HG03060 (cell line): ENCODE measurements around the gene SNAI1.

Experiments
- ATAC-seq: cut with Tn5 transposase; IDR thresholded peaks from one replicate; pipeline ENCODE4 v1.9.1; 2021; ENCODE audit warnings: low read depth, moderate number of reproducible peaks; ENCODE audit not compliant: unreplicated experiment

SNAI1 gene

DNA sequence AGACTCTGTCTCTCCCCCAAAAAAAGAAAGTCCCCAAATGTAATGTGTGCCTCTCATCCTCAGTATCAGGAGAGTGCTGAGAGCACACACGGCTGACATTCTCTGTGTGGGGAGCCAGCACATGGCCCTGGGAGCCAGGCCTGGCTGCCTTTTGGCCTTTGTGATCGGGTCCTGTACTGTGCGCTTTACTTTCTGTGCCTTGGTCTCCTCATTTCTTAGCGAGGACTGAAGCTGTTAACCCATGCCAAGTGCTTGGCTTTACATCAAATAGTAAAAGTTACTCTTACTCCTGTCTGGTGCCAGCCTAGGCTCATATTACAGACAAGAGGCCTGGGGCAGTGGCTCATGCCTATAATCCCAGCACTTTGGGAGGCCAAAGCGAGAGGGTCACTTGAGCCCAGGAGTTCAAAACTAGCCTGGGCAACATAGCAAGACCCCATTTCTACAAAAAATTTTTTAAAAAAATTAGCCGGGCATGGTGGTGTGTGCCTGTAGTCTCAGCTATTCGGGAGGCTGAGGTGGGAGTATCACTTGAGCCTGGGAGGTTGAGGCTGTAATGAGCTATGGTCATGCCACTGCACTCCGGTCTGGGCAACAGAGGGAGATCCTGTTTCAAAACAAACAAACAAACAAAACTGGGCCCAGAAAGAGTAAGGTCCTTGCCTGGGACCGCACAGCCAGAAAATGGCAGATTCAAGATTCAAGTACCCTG is 50.3 kb downstream of the SNAI1 start:
- no peak for ATAC-seq

GRCh38 chr20:50034567-50035180 is 51.9 kb downstream of the SNAI1 start:
- no peak for ATAC-seq

DNA sequence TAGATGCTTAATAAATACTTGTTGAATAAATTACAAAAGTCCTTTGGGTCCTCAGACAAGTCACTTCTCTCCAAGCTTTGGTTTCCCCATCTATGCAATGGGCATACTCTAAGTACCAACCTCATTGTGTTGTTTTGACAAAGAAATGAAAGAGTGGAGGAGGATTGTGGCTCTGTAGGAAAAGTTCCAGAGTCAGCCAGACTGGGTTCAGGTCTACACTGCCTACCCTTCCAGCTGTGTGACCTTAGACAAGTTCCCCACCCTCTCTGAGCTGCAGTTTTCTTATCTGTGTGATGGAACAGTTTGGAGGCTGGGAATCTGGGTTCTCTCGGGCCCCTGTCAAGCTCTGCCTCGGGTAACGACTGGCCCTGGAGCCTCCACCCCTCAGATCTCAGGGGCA is 53.9 kb downstream of the SNAI1 start:
- ATAC-seq: no peak

DNA sequence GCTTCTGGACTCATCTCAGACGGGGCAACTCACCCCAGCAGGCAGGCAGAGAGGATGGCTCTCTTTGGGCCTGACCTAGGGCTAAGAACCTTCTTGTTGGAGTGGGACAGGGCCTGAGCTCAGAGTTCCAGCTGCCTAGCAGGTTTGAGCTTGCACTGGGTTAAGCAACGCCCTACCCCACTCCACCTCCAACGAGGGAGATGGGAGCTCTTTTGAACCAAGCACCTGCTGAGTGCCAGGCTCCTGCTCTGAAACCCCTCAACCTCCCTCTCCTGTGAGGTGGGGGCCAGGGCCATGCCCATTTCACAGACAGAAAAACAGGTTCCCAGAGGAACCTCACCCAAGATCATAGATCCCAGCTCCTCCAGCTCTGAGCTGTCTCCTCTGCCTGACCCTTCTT is 54.3 kb downstream of the SNAI1 start:
- no peak for ATAC-seq

DNA sequence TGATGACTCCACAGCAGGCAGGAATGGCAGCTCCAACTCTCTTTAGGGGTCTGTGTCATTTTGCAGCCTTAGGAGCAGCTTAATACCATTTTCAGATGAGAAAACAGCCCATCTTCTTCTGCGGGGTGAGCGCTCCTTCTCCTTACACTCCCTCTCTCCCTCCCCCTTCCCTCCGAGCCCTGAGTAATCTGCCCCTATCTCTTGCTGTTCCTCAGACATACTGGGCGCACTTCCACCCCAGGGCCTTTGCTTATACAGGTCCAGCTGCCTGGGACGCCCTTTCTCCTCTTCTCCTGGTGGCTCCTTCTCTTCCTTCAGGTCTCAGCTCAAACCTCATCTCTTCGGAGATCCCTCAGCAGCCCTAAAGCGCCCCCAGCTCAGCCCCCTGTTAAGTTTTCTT is 54.8 kb downstream of the SNAI1 start:
- no peak for ATAC-seq

DNA sequence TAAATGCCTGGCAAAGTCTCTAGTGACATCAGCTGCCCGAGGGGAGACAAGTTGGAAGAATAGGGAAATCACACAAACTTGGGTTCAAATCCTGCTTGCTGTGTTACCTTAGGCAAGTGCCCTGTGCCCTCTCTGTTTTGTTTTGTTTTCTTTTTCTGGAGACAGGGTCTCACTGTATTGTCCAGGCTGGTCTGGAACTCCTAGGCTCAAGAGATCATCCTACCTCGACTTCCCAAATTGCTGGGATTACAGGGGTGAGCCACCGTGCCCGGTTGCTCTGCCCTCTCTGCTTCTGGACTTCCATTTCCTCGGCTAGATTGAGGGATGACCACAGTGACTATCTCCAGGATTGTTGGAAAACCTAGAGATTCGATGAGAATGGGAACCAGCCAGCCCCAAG is 55.4 kb downstream of the SNAI1 start:
- no peak for ATAC-seq
